OCI-LY7 (cell line): ENCODE results near the gene STAT6. TPM values are rescaled to one million over a fixed set of nuclear protein-coding genes. Genes with fewer than 3 reads are reported as not detected.

Source experiments
- BruUV-seq: library from RNA; stranded (reverse); fragments of 400-500 nt; replicated peaks from 2 replicates; lab custom pipeline; 2021; lab: Mats Ljungman, UMichigan
- CTCF ChIA-PET: fragments of 300-600 bp; sonication (Branson Sonifier 250); formaldehyde crosslinking; loops from one replicate; lab custom pipeline; 2022; ENCODE audit warnings: antibody characterized with exemption; ENCODE audit not compliant: unreplicated experiment; lab: Charles Lee
- POLR2A ChIA-PET: fragments of 300-600 bp; sonication (Branson Sonifier 250); formaldehyde crosslinking; loops from one replicate; lab custom pipeline; 2022; ENCODE audit warnings: antibody characterized with exemption; lab: Charles Lee
- DNase-seq: peaks from one replicate; pipeline ENCODE4 v3.0.0-alpha.2; 2015; ENCODE audit warnings: low spot score
- H2AFZ ChIP-seq: fragments of 200-600 bp; sonication (generic), shearing (Covaris generic); 2 replicates; pipeline ENCODE4 v1.6.1; 2014; ENCODE audit warnings: mild to moderate bottlenecking, antibody characterized with exemption, low read length, moderate library complexity
- H3K27ac ChIP-seq: fragments of 200-600 bp; sonication (generic); 2 replicates; pipeline ENCODE4 v1.5.1; 2014; ENCODE audit warnings: mixed run types, low read depth, mild to moderate bottlenecking, moderate library complexity, low read length, inconsistent platforms; ENCODE audit not compliant: poor library complexity, severe bottlenecking
- H3K36me3 ChIP-seq: fragments of 200-600 bp; sonication (generic); 2 replicates; pipeline ENCODE4 v1.6.1; 2014; ENCODE audit warnings: mild to moderate bottlenecking, antibody characterized with exemption, low read length, moderate library complexity, mixed read lengths; ENCODE audit not compliant: insufficient read depth
- H3K4me1 ChIP-seq: fragments of 200-600 bp; sonication (generic); 2 replicates; pipeline ENCODE4 v1.5.1; 2014; ENCODE audit warnings: mild to moderate bottlenecking, low read length; ENCODE audit not compliant: insufficient read depth, poor library complexity, severe bottlenecking
- H3K4me2 ChIP-seq: fragments of 200-600 bp; sonication (generic); 2 replicates; pipeline ENCODE4 v1.6.1; 2014; ENCODE audit warnings: mild to moderate bottlenecking, low read length
- H3K4me3 ChIP-seq: fragments of 200-600 bp; sonication (generic); 2 replicates; pipeline ENCODE4 v1.5.1; 2014; ENCODE audit warnings: mild to moderate bottlenecking, low read depth, low read length; ENCODE audit not compliant: poor library complexity, severe bottlenecking
- H3K79me2 ChIP-seq: fragments of 200-600 bp; sonication (generic); 2 replicates; pipeline ENCODE4 v1.6.1; 2016; ENCODE audit warnings: low read depth, mild to moderate bottlenecking, low read length, moderate library complexity, mixed read lengths; ENCODE audit not compliant: insufficient read depth
- H3K9me2 ChIP-seq: fragments of 200-600 bp; sonication (generic); 2 replicates; pipeline ENCODE4 v1.6.1; 2016; ENCODE audit warnings: mild to moderate bottlenecking, low read length, mixed read lengths; ENCODE audit not compliant: insufficient read depth
- H3K9me3 ChIP-seq: fragments of 200-600 bp; sonication (generic); 2 replicates; pipeline ENCODE4 v1.6.1; 2014; ENCODE audit warnings: mild to moderate bottlenecking, mixed run types, low read length, mixed read lengths
- H4K20me1 ChIP-seq: fragments of 200-600 bp; sonication (generic); 2 replicates; pipeline ENCODE4 v1.6.1; 2014; ENCODE audit warnings: mild to moderate bottlenecking, antibody characterized with exemption, low read length, moderate library complexity, mixed read lengths; ENCODE audit not compliant: insufficient read depth
- EZH2phosphoT487 ChIP-seq: fragments of 200-600 bp; sonication (generic); IDR thresholded peaks from 2 replicates; pipeline ENCODE4 v1.6.1; 2018; ENCODE audit warnings: low read depth, borderline replicate concordance, mild to moderate bottlenecking, mixed run types, antibody characterized with exemption, low read length, moderate library complexity, mixed read lengths
- intact Hi-C: fragments of 100-400 bp; cut with micrococcal nuclease; formaldehyde crosslinking; loops from one replicate; pipeline ENCODE4 v1.10.0; 2022; ENCODE audit not compliant: unreplicated experiment
- total RNA-seq, 2 experiments: library from RNA; depleted of rRNA in 1 of 2; stranded (reverse); fragments of >200 nt in 1 of 2; shearing (Covaris generic) in 1 of 2; gene quantifications; 2 replicates each; pipeline ENCODE4 v1.2.3, GENCODE V29; 2014 to 2022
- TF ChIP-seq, protein P1 (sequence below): fragments of 200-600 bp; sonication (generic); conservative IDR thresholded peaks from 2 replicates; pipeline ENCODE4 v1.5.1; 2014; ENCODE audit warnings: mild to moderate bottlenecking, antibody characterized with exemption, low read length, moderate library complexity, mixed read lengths

Gene STAT6
- total RNA-seq, 2 experiments from 2014 or later, result 73.6 to 128 TPM

DNA sequence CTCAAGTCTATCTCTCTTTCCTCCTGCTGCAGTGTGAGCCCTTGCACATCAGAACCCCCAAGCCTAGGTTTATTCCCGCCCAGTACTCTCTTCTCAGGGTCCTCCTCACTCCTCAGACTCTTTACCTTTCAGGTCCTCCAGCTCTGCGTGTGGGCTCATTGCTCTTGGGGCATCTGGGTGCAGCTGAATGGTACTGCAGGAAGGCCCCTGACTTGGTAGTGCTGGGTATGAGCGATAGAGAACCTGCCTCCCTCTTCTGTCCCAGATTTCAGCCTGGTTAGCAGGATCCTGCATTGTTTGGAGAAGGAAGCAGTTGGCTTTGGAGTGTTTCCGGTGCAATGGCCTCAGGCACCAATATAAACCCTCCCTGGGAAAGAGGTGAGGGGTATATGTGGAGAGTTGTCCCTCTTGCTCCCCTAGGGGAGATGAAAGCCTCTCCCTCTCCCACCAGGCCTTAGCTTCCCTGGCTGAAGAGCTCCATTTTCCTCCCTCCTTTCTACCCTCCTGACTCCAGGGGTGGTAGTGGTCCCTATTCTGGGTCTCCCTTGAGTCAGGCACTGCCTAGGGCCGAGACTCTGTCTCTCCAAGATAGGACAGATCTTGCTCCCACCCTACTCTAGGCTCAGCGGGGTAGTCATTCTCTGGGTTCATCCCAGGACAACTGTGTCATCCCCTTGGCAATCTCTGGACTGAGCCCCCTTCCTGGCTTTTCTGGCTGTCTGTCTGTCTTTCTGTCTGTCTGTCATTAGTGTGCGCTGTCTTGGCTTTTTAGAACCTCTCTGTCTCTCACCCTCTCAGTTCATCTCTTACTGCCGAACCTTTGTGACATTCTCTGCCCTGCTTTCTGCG lies 21.0 kb upstream of the STAT6 start:
- Histone ChIP-seq H3K27ac (no peak overlapping the region), H2AFZ (no peak overlapping the region), H3K79me2 (no peaks in the 10 kb centered on the region), H3K36me3 (no peaks in the 10 kb centered on the region), H3K9me2 (no peaks in the 10 kb centered on the region), H3K4me2 (no peak overlapping the region), H3K4me1 (peaks cover 3% of the 10 kb centered on the region), H3K9me3 (no peaks in the 10 kb centered on the region), H3K4me3 (no peak overlapping the region), H4K20me1 (no peaks in the 10 kb centered on the region)
- intact Hi-C loops, result no loop called here
- TF ChIP-seq EZH2phosphoT487, result no peak
- TF ChIP-seq, protein P1, sequence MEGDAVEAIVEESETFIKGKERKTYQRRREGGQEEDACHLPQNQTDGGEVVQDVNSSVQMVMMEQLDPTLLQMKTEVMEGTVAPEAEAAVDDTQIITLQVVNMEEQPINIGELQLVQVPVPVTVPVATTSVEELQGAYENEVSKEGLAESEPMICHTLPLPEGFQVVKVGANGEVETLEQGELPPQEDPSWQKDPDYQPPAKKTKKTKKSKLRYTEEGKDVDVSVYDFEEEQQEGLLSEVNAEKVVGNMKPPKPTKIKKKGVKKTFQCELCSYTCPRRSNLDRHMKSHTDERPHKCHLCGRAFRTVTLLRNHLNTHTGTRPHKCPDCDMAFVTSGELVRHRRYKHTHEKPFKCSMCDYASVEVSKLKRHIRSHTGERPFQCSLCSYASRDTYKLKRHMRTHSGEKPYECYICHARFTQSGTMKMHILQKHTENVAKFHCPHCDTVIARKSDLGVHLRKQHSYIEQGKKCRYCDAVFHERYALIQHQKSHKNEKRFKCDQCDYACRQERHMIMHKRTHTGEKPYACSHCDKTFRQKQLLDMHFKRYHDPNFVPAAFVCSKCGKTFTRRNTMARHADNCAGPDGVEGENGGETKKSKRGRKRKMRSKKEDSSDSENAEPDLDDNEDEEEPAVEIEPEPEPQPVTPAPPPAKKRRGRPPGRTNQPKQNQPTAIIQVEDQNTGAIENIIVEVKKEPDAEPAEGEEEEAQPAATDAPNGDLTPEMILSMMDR, result no peak
- no peak for DNase-seq
- no TSS peak for BruUV-seq
- ChIA-PET POLR2A (no interaction called here), CTCF (no interaction called here)

DNA sequence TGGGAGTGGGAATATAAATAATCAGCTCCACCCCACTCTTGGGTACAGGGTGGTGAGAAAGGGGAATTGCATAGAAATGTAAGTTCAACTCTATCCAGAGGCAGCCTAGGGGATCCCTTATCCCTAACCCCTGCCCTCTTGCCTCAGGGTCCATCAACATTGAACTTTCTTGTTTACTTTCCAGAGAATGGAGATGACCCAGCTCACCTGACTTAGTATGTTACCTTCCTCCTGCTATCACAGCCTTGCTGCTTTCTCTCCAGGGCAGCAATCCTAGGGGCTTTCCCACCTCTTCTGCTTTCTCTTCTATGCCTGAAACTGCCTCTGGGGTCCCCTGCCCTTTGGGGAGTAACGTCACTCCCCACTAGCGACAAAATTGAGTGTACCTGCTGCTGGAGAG lies 19.8 kb upstream of the STAT6 start:
- DNase-seq, result no peak
- no peak for TF ChIP-seq EZH2phosphoT487
- TF ChIP-seq, protein P1, result no peak
- Histone ChIP-seq H3K4me3 (no peak overlapping the region), H3K4me1 (peaks cover 3% of the 10 kb centered on the region), H3K36me3 (no peaks in the 10 kb centered on the region), H3K79me2 (no peaks in the 10 kb centered on the region), H3K9me3 (no peaks in the 10 kb centered on the region), H3K27ac (no peak overlapping the region), H3K4me2 (no peak overlapping the region), H3K9me2 (no peaks in the 10 kb centered on the region), H2AFZ (no peak overlapping the region), H4K20me1 (no peaks in the 10 kb centered on the region)
- intact Hi-C loops, result no loop called here
- no TSS peak for BruUV-seq
- POLR2A ChIA-PET, result interaction anchor here (0.7 kb wide), 2 partner anchors 12 to 82 kb away, joined by 3 read pairs; no protein-coding TSS in a partner anchor
- CTCF ChIA-PET, result no interaction called here

DNA sequence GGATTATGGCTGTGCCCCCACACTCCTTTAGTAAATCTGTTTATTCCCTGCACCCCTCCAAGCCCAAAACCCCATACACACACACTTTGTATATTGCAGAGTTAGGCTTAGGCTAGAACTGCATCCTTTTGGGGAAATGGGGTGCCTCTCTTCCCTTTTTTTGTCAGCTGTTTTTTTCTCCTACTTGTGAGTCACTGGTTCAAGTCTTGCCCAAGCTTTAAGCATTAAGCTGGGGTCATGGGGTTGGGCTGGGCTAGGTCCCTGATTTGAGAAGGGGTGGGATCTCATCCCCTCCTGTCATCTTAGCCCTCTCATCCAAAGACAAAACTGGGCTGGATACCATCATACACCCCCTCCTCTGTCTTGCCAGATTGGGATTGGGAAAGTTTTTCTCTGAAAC lies 18.7 kb upstream of the STAT6 start:
- Histone ChIP-seq H3K4me3 (no peak overlapping the region), H2AFZ (no peak overlapping the region), H3K4me1 (peaks cover 3% of the 10 kb centered on the region), H4K20me1 (no peaks in the 10 kb centered on the region), H3K27ac (no peak overlapping the region), H3K36me3 (no peaks in the 10 kb centered on the region), H3K4me2 (no peak overlapping the region), H3K79me2 (no peaks in the 10 kb centered on the region), H3K9me3 (no peaks in the 10 kb centered on the region), H3K9me2 (no peaks in the 10 kb centered on the region)
- intact Hi-C loops, result no loop called here
- DNase-seq, result no peak
- POLR2A ChIA-PET, result no interaction called here
- CTCF ChIA-PET, result no interaction called here
- no peak for TF ChIP-seq EZH2phosphoT487
- TF ChIP-seq, protein P1, result no peak
- no TSS peak for BruUV-seq
